GM19324 (cell line): ENCODE measurements around the gene KRTAP25-1.

Experiments
- ATAC-seq: cut with Tn5 transposase; IDR thresholded peaks from one replicate; pipeline ENCODE4 v1.9.1; 2021; ENCODE audit warnings: mild to moderate bottlenecking, moderate library complexity; ENCODE audit not compliant: unreplicated experiment, low FRiP score

Gene KRTAP25-1

GRCh38 chr21:30251781-30252180 is 37.5 kb downstream of the KRTAP25-1 start:
- no peak for ATAC-seq

- ATAC-seq: no peak
Observed at GRCh38 chr21:30249936-30250335, 39.4 kb downstream of the KRTAP25-1 start.

DNA sequence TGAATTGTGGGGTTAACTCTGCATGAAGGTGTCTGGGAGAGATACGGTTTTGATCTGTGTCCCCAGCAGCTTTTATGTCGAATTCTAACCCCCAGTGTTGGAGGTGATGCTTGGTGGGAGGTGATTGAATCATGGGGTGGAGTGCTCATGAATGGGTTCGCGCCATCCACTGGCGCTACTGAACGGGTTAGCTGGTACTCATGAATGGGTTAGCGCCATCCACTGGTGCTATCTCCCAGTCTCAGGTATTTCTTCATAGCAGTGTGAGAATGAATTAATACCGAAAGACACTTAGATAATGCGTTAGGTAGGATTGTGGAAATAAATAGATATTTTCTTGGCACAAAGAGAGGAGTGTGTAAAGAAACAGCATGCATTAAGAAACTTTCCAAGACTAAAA is 40.5 kb downstream of the KRTAP25-1 start:
- ATAC-seq: no peak

DNA sequence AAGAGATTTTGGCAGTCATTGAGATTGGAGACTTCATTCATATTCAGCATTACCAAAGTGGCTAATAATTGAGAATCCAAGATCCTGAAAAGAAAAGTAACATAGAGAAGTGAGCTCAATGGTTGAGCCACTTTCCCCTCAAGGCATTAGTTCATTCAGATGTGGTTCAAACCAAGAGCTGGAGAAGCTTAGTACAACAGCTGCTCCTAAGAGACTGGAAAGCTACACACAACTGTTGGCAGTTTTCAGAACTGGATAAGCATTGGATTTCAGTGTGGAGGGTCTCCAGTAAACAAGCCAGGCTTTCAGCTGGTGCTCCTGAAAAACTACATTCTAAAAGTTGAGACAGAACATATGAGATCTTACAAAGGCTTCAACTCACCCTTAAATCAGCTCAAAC is 44.3 kb downstream of the KRTAP25-1 start:
- no peak for ATAC-seq

DNA sequence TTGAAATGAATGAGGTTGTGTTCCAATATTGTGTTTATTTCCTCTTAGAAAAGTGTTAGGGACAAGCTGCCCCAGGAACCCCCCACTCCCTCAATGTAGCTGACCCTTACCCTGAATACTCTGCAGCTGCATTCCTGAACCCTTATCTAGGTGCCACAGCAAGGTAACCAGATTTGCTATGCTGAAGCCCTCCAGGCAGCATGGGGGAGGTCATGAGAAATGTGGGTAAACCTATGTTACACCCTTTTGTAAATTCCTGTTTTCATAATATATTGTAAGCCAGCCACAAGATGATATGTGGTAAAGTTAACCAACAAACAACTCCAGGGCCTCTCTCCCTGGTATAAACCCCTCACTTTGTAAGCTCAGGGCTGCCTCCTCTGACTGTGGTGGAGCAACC is 45.6 kb downstream of the KRTAP25-1 start:
- ATAC-seq: no peak

DNA sequence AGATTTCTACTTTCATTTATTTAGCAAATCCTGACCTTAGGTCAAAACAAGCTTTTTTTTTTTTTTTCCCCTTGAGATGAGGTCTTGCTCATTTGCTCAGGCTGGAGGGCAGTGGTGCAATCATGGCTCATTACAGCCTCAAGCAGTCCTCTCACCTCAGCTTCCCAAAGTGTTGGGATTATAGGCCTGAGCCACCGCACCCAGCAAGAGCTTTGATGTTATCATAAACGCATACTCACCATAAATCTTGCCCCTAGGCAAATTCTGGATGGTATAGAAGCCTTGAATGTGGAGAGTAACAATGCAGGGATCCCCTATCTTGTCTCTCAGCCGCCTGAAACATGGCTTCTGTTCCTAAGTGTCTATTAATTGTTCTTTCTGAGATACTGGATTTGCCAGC is 48.7 kb downstream of the KRTAP25-1 start:
- ATAC-seq: no peak
